GM12878 (cell line): ENCODE measurements around the gene KIF12. TPM values are rescaled to one million over a fixed set of nuclear protein-coding genes. Genes with fewer than 3 reads are reported as not detected.

Source experiments
- ATAC-seq: fragments of 200-7000 bp; cut with Tn5 transposase; 3 replicates; pipeline ENCODE4 v1.9.1; 2020; ENCODE audit warnings: mild to moderate bottlenecking, moderate library complexity
- BruUV-seq: library from RNA; stranded (reverse); fragments of 400-500 nt; replicated peaks from 2 replicates; lab custom pipeline; 2021; lab: Mats Ljungman, UMichigan
- CTCF ChIA-PET: fragments of 300-600 bp; sonication (Branson Sonifier 250); formaldehyde crosslinking; extraction: SDS; loops from one replicate; lab custom pipeline; 2021; ENCODE audit warnings: inconsistent platforms; lab: Yijun Ruan, JAX
- POLR2A ChIA-PET: fragments of 350-600 bp; formaldehyde crosslinking; extraction: SDS; loops from one replicate; lab custom pipeline; 2021; ENCODE audit warnings: inconsistent platforms; lab: Charles Lee
- RAD21 ChIA-PET: fragments of 300-600 bp; sonication (Branson Sonifier 250); formaldehyde crosslinking; loops from one replicate; lab custom pipeline; 2023; ENCODE audit warnings: antibody characterized with exemption; ENCODE audit not compliant: unreplicated experiment; lab: Charles Lee
- SMC1A ChIA-PET: fragments of 300-600 bp; sonication (Branson Sonifier 250); formaldehyde crosslinking; loops from one replicate; lab custom pipeline; 2023; ENCODE audit not compliant: unreplicated experiment, uncharacterized antibody; lab: Charles Lee
- DNase-seq: peaks from one replicate; pipeline ENCODE4 v3.0.0-alpha.2; 2011; ENCODE audit warnings: low read depth, low spot score
- FAIRE-seq: peaks from 3 replicates; lab custom pipeline; 2011; peaks lifted over from hg19 to GRCh38; lab: Jason Lieb, UNC
- H2AFZ ChIP-seq: 2 replicates; pipeline ENCODE4 v1.6.0; 2011; ENCODE audit warnings: low read depth, low read length, control low read depth; ENCODE audit not compliant: control insufficient read depth
- H3K27ac ChIP-seq: 2 replicates; pipeline ENCODE4 v1.5.1; 2011; ENCODE audit warnings: control low read depth; ENCODE audit not compliant: control insufficient read depth, insufficient read depth
- H3K27me3 ChIP-seq, 2 experiments: replicated peaks in 1 of 2; 2 replicates each; pipeline versions ENCODE4 v1.6.0 to v1.6.1; 2011; ENCODE audit warnings: low read length in 1 of 2; ENCODE audit not compliant: control insufficient read depth in 2 of 2, insufficient read depth in 2 of 2
- H3K36me3 ChIP-seq, 2 experiments: 2 replicates each; pipeline ENCODE4 v1.5.1; 2011; ENCODE audit warnings: low read length in 1 of 2; ENCODE audit not compliant: control insufficient read depth in 2 of 2, insufficient read depth in 2 of 2
- H3K4me1 ChIP-seq: 2 replicates; pipeline ENCODE4 v1.6.1; 2011; ENCODE audit warnings: mild to moderate bottlenecking, low read length, moderate library complexity, mixed read lengths; ENCODE audit not compliant: control insufficient read depth, insufficient read depth
- H3K4me2 ChIP-seq: 2 replicates; pipeline ENCODE4 v1.6.0; 2011; ENCODE audit warnings: control low read depth; ENCODE audit not compliant: control insufficient read depth, insufficient read depth
- H3K4me3 ChIP-seq: fragments of 200-600 bp; sonication (generic); 2 replicates; pipeline ENCODE4 v1.5.1; 2016
- H3K79me2 ChIP-seq: 2 replicates; pipeline ENCODE4 v1.6.0; 2011; ENCODE audit warnings: low read length; ENCODE audit not compliant: control insufficient read depth, insufficient read depth
- H3K9ac ChIP-seq: 2 replicates; pipeline ENCODE4 v1.8.0; 2011; ENCODE audit warnings: low read length, control low read depth, mixed read lengths; ENCODE audit not compliant: control insufficient read depth, insufficient read depth
- H3K9me3 ChIP-seq: replicated peaks from 3 replicates; pipeline ENCODE4 v1.5.1; 2011; ENCODE audit warnings: mild to moderate bottlenecking, low read length; ENCODE audit not compliant: control insufficient read depth, insufficient read depth
- H4K20me1 ChIP-seq: 2 replicates; pipeline ENCODE4 v1.6.0; 2011; ENCODE audit not compliant: control insufficient read depth, insufficient read depth
- CHD4 ChIP-seq: fragments of 200-600 bp; sonication (generic); IDR thresholded peaks from 2 replicates; pipeline ENCODE4 v1.6.1; 2016; ENCODE audit warnings: mild to moderate bottlenecking
- CREM ChIP-seq: IDR thresholded peaks from 2 replicates; pipeline ENCODE4 v1.6.1; 2014; ENCODE audit warnings: antibody characterized with exemption, low read depth
- EGR1 ChIP-seq, 2 experiments: IDR thresholded peaks; 1 replicate in 1 of 2; 2 replicates in 1 of 2; pipeline ENCODE4 v1.6.1; 2011 to 2012; ENCODE audit warnings: low read depth in 2 of 2, low read length in 2 of 2, borderline replicate concordance in 1 of 2, mild to moderate bottlenecking in 1 of 2, moderate library complexity in 1 of 2
- FOXK2 ChIP-seq: fragments of 450-650 bp; IDR thresholded peaks from 2 replicates; pipeline ENCODE4 v1.6.1; 2017; ENCODE audit warnings: mild to moderate bottlenecking, moderate library complexity
- NR2C2 ChIP-seq: IDR thresholded peaks from 2 replicates; pipeline ENCODE4 v1.6.1; 2011; ENCODE audit warnings: borderline replicate concordance, low read depth; ENCODE audit not compliant: control insufficient read depth, insufficient read length
- RFX5 ChIP-seq: IDR thresholded peaks from 2 replicates; pipeline ENCODE4 v1.6.1; 2011; ENCODE audit warnings: low read depth, low read length, improper control_type of control experiment
- SREBF1 ChIP-seq: IDR thresholded peaks from 2 replicates; pipeline ENCODE4 v1.6.1; 2012; ENCODE audit warnings: mild to moderate bottlenecking, low read length
- SREBF2 ChIP-seq: IDR thresholded peaks from 2 replicates; pipeline ENCODE4 v1.6.1; 2012; ENCODE audit warnings: mild to moderate bottlenecking, low read length
- SRF ChIP-seq, 2 experiments: IDR thresholded peaks; 2 replicates each; pipeline ENCODE4 v1.6.1; 2011; ENCODE audit warnings: low read depth in 2 of 2, low read length in 2 of 2, mild to moderate bottlenecking in 1 of 2, moderate library complexity in 1 of 2
- YY1 ChIP-seq: IDR thresholded peaks from 2 replicates; pipeline ENCODE4 v1.6.1; 2011; ENCODE audit warnings: low read depth, mild to moderate bottlenecking, low read length
- ZBED1 ChIP-seq: IDR thresholded peaks from 2 replicates; pipeline ENCODE4 v1.6.1; 2016; ENCODE audit warnings: borderline replicate concordance
- ZNF217 ChIP-seq: fragments of 450-650 bp; IDR thresholded peaks from 2 replicates; pipeline ENCODE4 v1.6.1; 2017; ENCODE audit warnings: antibody characterized with exemption, mild to moderate bottlenecking
- ZNF622 ChIP-seq: fragments of 450-650 bp; IDR thresholded peaks from 2 replicates; pipeline ENCODE4 v1.6.1; 2017; ENCODE audit warnings: mild to moderate bottlenecking, inconsistent platforms
- WGBS: methylation state at CpG from one replicate; pipeline ENCODE4 v1.1.6; 2016; ENCODE audit warnings: low lambda C conversion rate; ENCODE audit not compliant: insufficient replicate concordance, insufficient coverage; ENCODE audit errors: missing lambda C conversion rate; 5-methylcytosine and 5-hydroxymethylcytosine counted together
- in situ Hi-C: fragments of 300-500 bp; cut with MboI; formaldehyde crosslinking; loops from 9 replicates; pipeline ENCODE4 v1.14.3; 2018; ENCODE audit warnings: mixed read lengths
- intact Hi-C: fragments of 100-400 bp; cut with micrococcal nuclease; formaldehyde crosslinking; loops from one replicate; pipeline ENCODE4 v1.14.2; 2022; ENCODE audit not compliant: unreplicated experiment
- polyA plus RNA-seq, 11 experiments: library from polyadenylated mRNA; depleted of rRNA in 4 of 11; unstranded in 6 of 11; stranded (reverse) in 5 of 11; fragments of >200 nt; fragmentation: Nextera tagmentation in 4 of 11; fragmentation: Illumina TruSeq in 1 of 11; extraction: Ambion mirVana in 4 of 11; extraction: Trizol in 1 of 11; gene quantifications; 1 replicate in 1 of 11; 2 replicates in 10 of 11; pipeline versions ENCODE4 v1.2.1 to v1.2.3, GENCODE V29; 2011 to 2016; ENCODE audit warnings: inconsistent platforms in 2 of 11, missing spikeins in 2 of 11, low read depth in 1 of 11
- total RNA-seq, 4 experiments: library from RNA; depleted of rRNA in 3 of 4; stranded (reverse); fragments of >200 nt in 3 of 4; fragmentation: Illumina TruSeq in 1 of 4; extraction: Trizol in 1 of 4; gene quantifications; 2 replicates each; pipeline versions ENCODE4 v1.2.1 to v1.2.3, GENCODE V29; 2013 to 2021
- TF ChIP-seq, protein P1 (sequence below): fragments of 450-650 bp; IDR thresholded peaks from 2 replicates; pipeline ENCODE4 v1.6.1; 2018; ENCODE audit warnings: borderline replicate concordance, mild to moderate bottlenecking; ENCODE audit not compliant: partially characterized antibody

KIF12 gene
- total and polyA plus RNA-seq, 10 of the 15 experiments (the other 5 are each of a cell fraction or from before 2014, with no cell fraction given), result not detected

DNA sequence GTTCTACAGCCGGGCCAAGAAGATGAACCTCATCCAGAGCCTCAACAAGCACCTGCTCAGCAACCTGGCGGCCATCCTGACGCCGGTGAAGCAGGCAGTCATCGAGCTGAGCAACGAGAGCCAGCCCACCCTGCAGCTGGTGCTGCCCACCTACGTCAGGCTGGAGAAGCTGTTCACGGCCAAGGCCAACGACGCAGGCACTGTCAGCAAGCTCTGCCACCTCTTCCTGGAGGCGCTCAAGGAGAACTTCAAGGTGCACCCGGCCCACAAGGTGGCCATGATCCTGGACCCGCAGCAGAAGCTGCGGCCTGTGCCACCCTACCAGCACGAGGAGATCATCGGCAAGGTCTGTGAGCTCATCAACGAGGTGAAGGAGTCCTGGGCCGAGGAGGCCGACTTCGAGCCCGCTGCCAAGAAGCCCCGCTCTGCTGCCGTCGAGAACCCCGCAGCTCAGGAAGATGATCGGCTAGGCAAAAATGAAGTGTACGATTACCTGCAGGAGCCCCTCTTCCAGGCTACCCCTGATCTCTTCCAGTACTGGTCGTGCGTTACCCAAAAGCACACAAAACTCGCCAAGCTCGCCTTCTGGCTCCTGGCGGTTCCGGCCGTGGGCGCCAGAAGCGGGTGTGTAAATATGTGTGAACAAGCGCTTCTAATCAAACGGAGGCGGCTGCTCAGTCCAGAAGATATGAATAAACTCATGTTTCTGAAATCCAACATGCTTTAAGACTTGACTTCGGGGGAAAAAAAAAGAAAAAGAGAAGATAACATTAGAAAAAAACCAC is 49.5 kb downstream of the KIF12 start (continued):
- TF ChIP-seq, protein P1, sequence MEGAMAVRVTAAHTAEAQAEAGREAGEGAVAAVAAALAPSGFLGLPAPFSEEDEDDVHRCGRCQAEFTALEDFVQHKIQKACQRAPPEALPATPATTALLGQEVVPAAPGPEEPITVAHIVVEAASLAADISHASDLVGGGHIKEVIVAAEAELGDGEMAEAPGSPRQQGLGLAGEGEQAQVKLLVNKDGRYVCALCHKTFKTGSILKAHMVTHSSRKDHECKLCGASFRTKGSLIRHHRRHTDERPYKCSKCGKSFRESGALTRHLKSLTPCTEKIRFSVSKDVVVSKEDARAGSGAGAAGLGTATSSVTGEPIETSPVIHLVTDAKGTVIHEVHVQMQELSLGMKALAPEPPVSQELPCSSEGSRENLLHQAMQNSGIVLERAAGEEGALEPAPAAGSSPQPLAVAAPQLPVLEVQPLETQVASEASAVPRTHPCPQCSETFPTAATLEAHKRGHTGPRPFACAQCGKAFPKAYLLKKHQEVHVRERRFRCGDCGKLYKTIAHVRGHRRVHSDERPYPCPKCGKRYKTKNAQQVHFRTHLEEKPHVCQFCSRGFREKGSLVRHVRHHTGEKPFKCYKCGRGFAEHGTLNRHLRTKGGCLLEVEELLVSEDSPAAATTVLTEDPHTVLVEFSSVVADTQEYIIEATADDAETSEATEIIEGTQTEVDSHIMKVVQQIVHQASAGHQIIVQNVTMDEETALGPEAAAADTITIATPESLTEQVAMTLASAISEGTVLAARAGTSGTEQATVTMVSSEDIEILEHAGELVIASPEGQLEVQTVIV, result no peak
- no peak for TF ChIP-seq FOXK2
- no peak for TF ChIP-seq SRF (IDR thresholded peaks at IDR 0.05; ENCODE audit: low read depth in 2 of 2, low read length in 2 of 2)
- no peak for TF ChIP-seq EGR1 (IDR thresholded peaks at IDR 0.05; ENCODE audit: borderline replicate concordance in 1 of 2, low read depth in 2 of 2, low read length in 2 of 2)
- TF ChIP-seq RFX5, result no peak
- TF ChIP-seq, all 136 proteins: peak for 0

DNA sequence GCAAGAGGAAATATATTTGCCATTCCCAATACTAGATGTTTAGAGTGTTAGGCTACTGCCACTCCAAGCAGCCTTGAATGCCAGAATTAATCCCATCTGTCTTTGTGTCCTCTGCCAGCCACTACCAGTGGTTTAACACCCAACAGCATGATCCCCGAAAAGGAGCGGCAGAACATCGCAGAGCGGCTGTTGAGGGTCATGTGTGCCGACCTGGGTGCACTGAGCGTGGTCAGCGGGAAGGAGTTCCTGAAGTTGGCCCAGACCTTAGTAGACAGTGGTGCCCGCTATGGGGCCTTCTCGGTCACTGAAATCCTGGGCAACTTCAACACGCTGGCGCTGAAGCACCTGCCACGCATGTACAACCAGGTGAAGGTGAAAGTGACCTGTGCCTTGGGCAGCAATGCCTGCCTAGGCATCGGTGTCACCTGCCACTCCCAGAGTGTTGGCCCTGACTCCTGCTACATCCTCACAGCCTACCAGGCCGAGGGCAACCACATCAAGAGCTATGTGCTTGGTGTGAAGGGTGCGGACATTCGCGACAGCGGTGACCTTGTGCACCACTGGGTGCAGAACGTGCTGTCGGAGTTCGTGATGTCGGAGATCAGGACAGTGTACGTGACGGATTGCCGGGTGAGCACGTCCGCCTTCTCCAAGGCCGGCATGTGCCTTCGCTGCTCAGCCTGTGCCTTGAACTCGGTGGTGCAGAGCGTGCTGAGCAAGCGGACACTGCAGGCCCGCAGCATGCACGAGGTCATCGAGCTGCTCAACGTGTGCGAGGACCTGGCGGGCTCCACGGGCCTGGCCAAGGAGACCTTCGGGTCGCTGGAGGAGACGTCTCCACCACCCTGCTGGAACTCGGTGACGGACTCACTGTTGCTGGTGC is 50.3 kb downstream of the KIF12 start:
- DNase-seq (no peak), ATAC-seq (no peak), FAIRE-seq (no peak)
- intact Hi-C loops (no loop called here), in situ Hi-C loops (loop anchor here (25.0 kb wide), 1 partner anchor 586 kb away; the partner anchor contains the start of gene RGS3)
- WGBS, result 64% methylated on average over 41 of the region's 44 CpGs
- no peaks in the 10 kb centered on the region for H3K79me2 ChIP-seq
- H3K4me2 ChIP-seq, result no peak overlapping the region
- BruUV-seq, result no TSS peak
- H2AFZ ChIP-seq, result no peak overlapping the region
- ChIA-PET SMC1A (no interaction called here), CTCF (no interaction called here), POLR2A (no interaction called here), RAD21 (no interaction called here)
- no peaks in the 10 kb centered on the region for H3K9me3 ChIP-seq
- H4K20me1 ChIP-seq, result no peaks in the 10 kb centered on the region
- H3K36me3 ChIP-seq, result no peaks in the 10 kb centered on the region
- H3K27ac ChIP-seq, result no peak overlapping the region
- H3K4me1 ChIP-seq, result no peaks in the 10 kb centered on the region
- no peak overlapping the region for H3K4me3 ChIP-seq
- no peak overlapping the region for H3K9ac ChIP-seq
- peaks cover 0 to 4% of the 10 kb centered on the region in 2 experiments; a peak in 1 of 4 replicates for H3K27me3 ChIP-seq
- TF ChIP-seq CHD4, result no peak
- TF ChIP-seq CREM, result no peak
- no peak for TF ChIP-seq NR2C2
- no peak for TF ChIP-seq ZNF217
- TF ChIP-seq RFX5, result no peak
- TF ChIP-seq YY1, result no peak
- no peak for TF ChIP-seq ZBED1
- TF ChIP-seq ZNF622, result no peak
- TF ChIP-seq, protein P1, result no peak
- no peak for TF ChIP-seq SREBF2
- TF ChIP-seq SREBF1, result no peak
